GM21447 (cell line): ENCODE data around the gene TLE3.

Experiments
- ATAC-seq: cut with Tn5 transposase; IDR thresholded peaks from one replicate; pipeline ENCODE4 v1.9.1; 2021; ENCODE audit not compliant: unreplicated experiment

Gene TLE3

DNA sequence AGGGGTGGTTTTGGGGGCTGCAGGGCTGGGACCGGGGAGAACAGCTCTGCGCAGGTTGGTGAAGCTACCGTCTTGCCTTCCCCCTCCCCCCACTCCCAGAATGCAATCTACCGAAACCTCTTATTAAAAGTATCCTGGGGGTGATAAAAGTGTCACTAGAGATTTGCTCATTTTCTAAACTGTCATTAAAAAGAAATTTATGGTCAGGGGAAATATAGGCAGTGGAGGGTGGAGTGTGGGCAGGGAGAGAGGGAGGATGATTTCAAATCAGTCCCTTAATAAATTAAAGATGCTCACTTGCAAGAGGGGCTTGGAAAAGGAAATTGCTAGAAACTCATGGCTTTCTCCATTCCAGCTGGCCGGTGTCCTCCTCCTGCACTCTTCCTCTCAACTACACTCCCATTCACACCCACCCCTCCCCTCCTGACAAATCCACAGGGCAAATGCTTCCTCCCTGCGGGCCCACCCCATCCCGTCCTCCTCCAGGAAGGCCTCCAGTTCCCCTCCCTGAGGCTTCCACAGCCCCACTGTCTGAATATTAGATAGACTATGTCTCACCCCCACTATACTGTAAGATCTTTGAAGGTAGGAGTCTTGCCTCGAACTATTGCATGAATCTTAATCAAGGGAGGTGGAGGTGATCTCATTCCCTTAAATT is 83.9 kb downstream of the TLE3 start:
- no peak for ATAC-seq

- ATAC-seq: no peak
Measured at GRCh38 chr15:70012895-70013294, 84.8 kb downstream of the TLE3 start.

GRCh38 chr15:70008697-70009290 is 88.9 kb downstream of the TLE3 start:
- no peak for ATAC-seq

DNA sequence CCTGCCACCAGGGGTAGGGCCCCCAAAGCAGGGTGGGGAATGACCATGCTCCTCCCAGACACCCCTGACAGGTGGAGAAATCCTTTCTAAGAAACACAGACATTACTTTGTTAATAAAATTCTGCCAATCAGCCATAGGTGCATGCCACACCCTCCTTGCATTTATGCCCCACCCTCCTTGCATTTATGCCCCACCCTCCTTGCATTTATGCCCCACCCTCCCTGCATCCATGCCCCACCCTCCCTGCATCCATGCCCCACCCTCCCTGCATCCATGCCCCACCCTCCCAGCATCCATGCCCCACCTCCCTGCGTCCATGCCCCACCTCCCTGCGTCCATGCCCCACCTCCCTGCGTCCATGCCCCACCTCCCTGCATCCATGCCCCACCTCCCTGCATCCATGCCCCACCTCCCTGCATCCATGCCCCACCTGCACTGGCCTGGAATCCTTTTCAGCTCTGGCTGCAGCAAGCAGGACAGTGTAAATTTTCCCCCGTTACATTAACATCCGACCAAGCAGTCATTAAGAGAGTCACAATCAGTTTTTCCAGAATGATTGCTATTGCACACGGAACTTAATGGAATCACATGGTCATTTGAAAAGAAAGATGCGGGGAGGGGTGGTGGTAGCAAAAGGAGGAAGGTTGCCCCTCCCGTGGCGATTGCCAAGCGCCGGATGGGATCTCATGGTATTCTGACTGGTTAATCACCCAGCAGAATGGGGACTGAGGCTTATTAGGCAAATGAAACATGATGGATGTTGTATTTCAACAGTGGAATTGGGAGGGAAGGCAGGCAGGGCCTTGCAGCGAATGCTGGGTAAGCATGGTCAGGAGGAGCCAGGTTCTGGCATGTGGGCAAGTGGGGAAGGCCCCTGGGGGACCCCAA is 91.2 kb downstream of the TLE3 start:
- ATAC-seq: no peak

GRCh38 chr15:70004826-70005225 is 92.9 kb downstream of the TLE3 start:
- no peak for ATAC-seq

- no peak for ATAC-seq
Measured at GRCh38 chr15:70002897-70003296, 94.8 kb downstream of the TLE3 start.

DNA sequence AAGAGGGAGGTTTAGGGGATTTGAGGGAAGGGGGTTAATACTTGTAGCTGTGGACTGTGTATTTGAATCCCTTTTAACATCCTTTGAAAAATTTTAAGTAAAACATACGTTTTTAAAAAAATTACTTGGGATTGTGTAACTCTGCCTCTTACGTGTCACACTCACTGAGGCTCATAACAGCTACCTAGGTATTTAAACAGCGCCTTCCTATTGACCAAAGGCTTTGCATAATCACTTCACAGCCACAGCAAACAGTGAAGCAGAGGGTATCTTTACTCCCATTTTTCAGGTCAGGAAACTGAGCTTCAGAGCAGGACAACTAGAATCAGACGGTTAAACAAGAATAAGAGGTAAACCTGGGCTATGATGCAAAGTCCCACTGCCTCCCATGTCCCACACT is 95.9 kb downstream of the TLE3 start:
- no peak for ATAC-seq

DNA sequence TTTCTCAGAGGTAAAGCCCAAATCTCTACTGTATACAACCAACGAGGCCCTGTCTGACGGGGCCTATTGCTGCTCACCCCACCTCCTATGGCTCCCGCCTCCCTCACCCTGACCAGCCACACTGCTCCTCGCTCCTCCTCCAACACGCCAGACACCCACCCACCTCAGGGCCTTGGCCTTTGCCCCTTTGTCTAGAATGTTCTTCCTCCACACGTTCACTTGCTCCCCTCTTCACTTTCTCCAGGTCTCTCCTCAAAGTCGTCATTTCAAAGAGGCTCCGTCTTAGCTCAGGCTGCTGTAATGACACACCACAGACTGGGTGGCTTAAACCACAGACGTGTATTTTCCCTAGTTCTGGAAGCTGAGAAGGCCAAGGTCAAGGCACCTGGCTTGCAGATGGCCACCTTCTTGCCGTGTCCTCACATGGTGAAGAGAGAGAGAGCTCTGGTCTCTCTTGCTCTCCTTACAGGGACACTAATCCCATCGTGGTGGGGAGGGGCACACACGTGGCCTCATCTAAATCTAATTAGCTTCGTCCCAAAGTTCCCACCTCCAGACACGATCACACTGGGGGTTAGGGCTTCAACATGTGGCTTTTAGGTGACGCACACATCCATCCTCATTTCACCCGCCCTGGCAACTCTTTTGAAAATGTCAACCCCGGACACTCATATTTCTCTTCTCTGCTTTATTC is 98.2 kb downstream of the TLE3 start:
- ATAC-seq: no peak

- ATAC-seq: no peak
Measured at GRCh38 chr15:69998541-69999391, 99.0 kb downstream of the TLE3 start.

GRCh38 chr15:69997813-69998212 is 99.9 kb downstream of the TLE3 start:
- ATAC-seq: no peak
